HL-60/S4 treated with retinoic acid at 250 ng/mL for 4 days and 3 days (cell line): ENCODE measurements around the gene ZFAND3.

ENCODE experiments used
- in situ Hi-C: fragments of 300-500 bp; cut with MboI; formaldehyde crosslinking; loops from 2 replicates; pipeline ENCODE4 v1.7.0; 2022; ENCODE audit warnings: low sequenced_read_pairs

Gene ZFAND3

GRCh38 chr6:37965964-37966676 lies 146.6 kb downstream of the ZFAND3 start:
- in situ Hi-C loops: no loop called here

- in situ Hi-C loops: no loop called here
These were observed 147.3 kb downstream of the ZFAND3 start for GRCh38 chr6:37966801-37967200.

GRCh38 chr6:37967651-37968050 lies 148.1 kb downstream of the ZFAND3 start:
- in situ Hi-C loops: no loop called here

- in situ Hi-C loops: no loop called here
These were observed 151.7 kb downstream of the ZFAND3 start for GRCh38 chr6:37971266-37971665.

GRCh38 chr6:37971711-37972390 lies 152.3 kb downstream of the ZFAND3 start:
- in situ Hi-C loops: no loop called here

GRCh38 chr6:37972994-37973757 lies 153.6 kb downstream of the ZFAND3 start:
- in situ Hi-C loops: no loop called here

GRCh38 chr6:37974381-37974780 lies 154.9 kb downstream of the ZFAND3 start:
- in situ Hi-C loops: no loop called here

GRCh38 chr6:37974943-37975342 lies 155.4 kb downstream of the ZFAND3 start:
- in situ Hi-C loops: no loop called here

GRCh38 chr6:37977715-37978114 lies 158.2 kb downstream of the ZFAND3 start:
- in situ Hi-C loops: no loop called here

- in situ Hi-C loops: no loop called here
These were observed 160.1 kb downstream of the ZFAND3 start for GRCh38 chr6:37979392-37980221.

GRCh38 chr6:37980222-37980595 lies 160.7 kb downstream of the ZFAND3 start:
- in situ Hi-C loops: no loop called here

GRCh38 chr6:37981626-37982025 lies 162.1 kb downstream of the ZFAND3 start:
- in situ Hi-C loops: no loop called here

- in situ Hi-C loops: no loop called here
These were observed 162.8 kb downstream of the ZFAND3 start for GRCh38 chr6:37982317-37982716.

GRCh38 chr6:37983720-37984501 lies 164.4 kb downstream of the ZFAND3 start:
- in situ Hi-C loops: no loop called here

GRCh38 chr6:37984578-37984977 lies 165.1 kb downstream of the ZFAND3 start:
- in situ Hi-C loops: no loop called here

- in situ Hi-C loops: no loop called here
These were observed 165.8 kb downstream of the ZFAND3 start for GRCh38 chr6:37985355-37985754.

GRCh38 chr6:37987018-37987417 lies 167.5 kb downstream of the ZFAND3 start:
- in situ Hi-C loops: no loop called here

GRCh38 chr6:37987559-37987958 lies 168.0 kb downstream of the ZFAND3 start:
- in situ Hi-C loops: no loop called here

- in situ Hi-C loops: no loop called here
These were observed 168.6 kb downstream of the ZFAND3 start for GRCh38 chr6:37988127-37988526.

GRCh38 chr6:37988696-37989095 lies 169.2 kb downstream of the ZFAND3 start:
- in situ Hi-C loops: no loop called here
